GM12873 (cell line): Measurements from ENCODE around the gene SLC35F1.

ENCODE experiments used
- CTCF ChIP-seq: IDR thresholded peaks from 2 replicates; pipeline ENCODE4 v1.5.1; 2012; ENCODE audit warnings: low read depth, mild to moderate bottlenecking, moderate library complexity, low read length, control low read depth; ENCODE audit not compliant: insufficient read depth; ENCODE audit errors: missing control alignments

SLC35F1 gene

GRCh38 chr6:118171852-118172251, 264.8 kb downstream of the SLC35F1 start:
- TF ChIP-seq CTCF, result no peak

- no peak for TF ChIP-seq CTCF
These were observed 267.0 kb downstream of the SLC35F1 start for GRCh38 chr6:118174071-118174470.

GRCh38 chr6:118177720-118178119, 270.7 kb downstream of the SLC35F1 start:
- TF ChIP-seq CTCF, result no peak

GRCh38 chr6:118179048-118179447, 272.0 kb downstream of the SLC35F1 start:
- TF ChIP-seq CTCF, result no peak

- TF ChIP-seq CTCF, result no peak
These were observed 279.9 kb downstream of the SLC35F1 start for GRCh38 chr6:118186672-118187567.

- no peak for TF ChIP-seq CTCF
These were observed 280.6 kb downstream of the SLC35F1 start for GRCh38 chr6:118187568-118188164.

- TF ChIP-seq CTCF, result no peak
These were observed 281.5 kb downstream of the SLC35F1 start for GRCh38 chr6:118188561-118188960.
